WTC11 (cell line): ENCODE measurements around the gene OGFR. TPM values are rescaled to one million over a fixed set of nuclear protein-coding genes. Genes with fewer than 3 reads are reported as not detected.
A peak's percentile ranks its signal among the peaks of the same experiment; 100 is the strongest.

Source experiments
- ATAC-seq: fragments of 200-7000 bp; cut with Tn5 transposase; 2 replicates; pipeline ENCODE4 v1.10.0; 2021; ENCODE audit warnings: mild to moderate bottlenecking, moderate library complexity
- CTCF ChIA-PET: fragments of 300-600 bp; sonication (Branson Sonifier 250); formaldehyde crosslinking; loops from one replicate; lab custom pipeline; 2021; ENCODE audit warnings: antibody characterized with exemption; lab: Charles Lee
- POLR2A ChIA-PET: fragments of 350-600 bp; sonication (Branson Sonifier 250); formaldehyde crosslinking; loops from one replicate; lab custom pipeline; 2021; ENCODE audit warnings: antibody characterized with exemption; lab: Charles Lee
- DNase-seq: peaks from one replicate; pipeline ENCODE4 v3.0.0; 2021; ENCODE audit warnings: low spot score
- H3K27ac Mint-ChIP-seq: 2 replicates; pipeline ENCODE4 v1.8.0; 2021; ENCODE audit warnings: mixed read lengths
- H3K27me3 Mint-ChIP-seq: 2 replicates; pipeline ENCODE4 v1.8.0; 2021; ENCODE audit warnings: low read depth, mild to moderate bottlenecking, moderate library complexity, mixed read lengths
- H3K36me3 Mint-ChIP-seq: 2 replicates; pipeline ENCODE4 v1.8.0; 2021; ENCODE audit warnings: mixed read lengths
- H3K4me1 Mint-ChIP-seq: 2 replicates; pipeline ENCODE4 v1.8.0; 2022; ENCODE audit warnings: mixed read lengths
- H3K4me3 Mint-ChIP-seq: 2 replicates; pipeline ENCODE4 v1.8.0; 2021; ENCODE audit warnings: mild to moderate bottlenecking, moderate library complexity, mixed read lengths
- H3K9me3 Mint-ChIP-seq: 2 replicates; pipeline ENCODE4 v1.8.0; 2021; ENCODE audit warnings: mixed read lengths
- EMX1 ChIP-seq: fragments of 250-450 bp; sonication (Bioruptor Pico); IDR thresholded peaks from 2 replicates; pipeline ENCODE4 v1.8.0; 2021; ENCODE audit warnings: mild to moderate bottlenecking
- GABPB1 ChIP-seq: sonication (generic); formaldehyde crosslinking; IDR thresholded peaks from 2 replicates; pipeline ENCODE4 v1.8.1; 2023; ENCODE audit warnings: mild to moderate bottlenecking, missing genetic modification reagents
- GRHL2 ChIP-seq: fragments of 250-450 bp; sonication (Bioruptor Pico); IDR thresholded peaks from 2 replicates; pipeline ENCODE4 v1.8.0; 2022; ENCODE audit warnings: mild to moderate bottlenecking, moderate library complexity; ENCODE audit not compliant: insufficient replicate concordance, severe bottlenecking
- JUN ChIP-seq: sonication (generic); formaldehyde crosslinking; IDR thresholded peaks from 2 replicates; pipeline ENCODE4 v1.8.0; 2023; ENCODE audit warnings: mild to moderate bottlenecking, missing genetic modification reagents
- MXD4 ChIP-seq: fragments of 250-450 bp; sonication (Bioruptor Pico); IDR thresholded peaks from 2 replicates; pipeline ENCODE4 v1.8.0; 2021; ENCODE audit warnings: mild to moderate bottlenecking, moderate library complexity, borderline replicate concordance
- OVOL2 ChIP-seq: fragments of 250-450 bp; sonication (Bioruptor Pico); IDR thresholded peaks from 2 replicates; pipeline ENCODE4 v1.9.0; 2021; ENCODE audit warnings: mild to moderate bottlenecking, borderline replicate concordance
- PREB ChIP-seq: sonication (generic); formaldehyde crosslinking; IDR thresholded peaks from 2 replicates; pipeline ENCODE4 v1.8.1; 2022; ENCODE audit warnings: mild to moderate bottlenecking, missing genetic modification reagents, moderate library complexity, borderline replicate concordance
- SMAD4 ChIP-seq: sonication (generic); formaldehyde crosslinking; IDR thresholded peaks from 2 replicates; pipeline ENCODE4 v1.8.0; 2022; ENCODE audit warnings: mild to moderate bottlenecking, missing genetic modification reagents
- TCF7 ChIP-seq: sonication (generic); formaldehyde crosslinking; IDR thresholded peaks from 2 replicates; pipeline ENCODE4 v1.8.0; 2022; ENCODE audit warnings: mild to moderate bottlenecking, low read depth, missing genetic modification reagents, moderate library complexity
- total RNA-seq: library from RNA; stranded (reverse); gene quantifications from 3 replicates; pipeline ENCODE4 v1.2.3, GENCODE V29; 2021
- TF ChIP-seq, protein P1 (sequence below): sonication (generic); formaldehyde crosslinking; IDR thresholded peaks from 2 replicates; pipeline ENCODE4 v1.8.0; 2022; ENCODE audit warnings: missing genetic modification reagents
- TF ChIP-seq, protein P2 (sequence below): fragments of 200-600 bp; IDR thresholded peaks from 2 replicates; pipeline ENCODE4 v1.8.0; 2022; ENCODE audit warnings: antibody characterized with exemption
- TF ChIP-seq, protein P3 (sequence below): fragments of 250-450 bp; sonication (Bioruptor Pico); IDR thresholded peaks from 2 replicates; pipeline ENCODE4 v1.9.0; 2021; ENCODE audit warnings: mild to moderate bottlenecking
- TF ChIP-seq, protein P4 (sequence below): sonication (generic); formaldehyde crosslinking; IDR thresholded peaks from 2 replicates; pipeline ENCODE4 v1.8.1; 2022; ENCODE audit warnings: low read depth, missing genetic modification reagents, borderline replicate concordance
- TF ChIP-seq, protein P5 (sequence below): sonication (generic); formaldehyde crosslinking; IDR thresholded peaks from 2 replicates; pipeline ENCODE4 v1.8.1; 2023; ENCODE audit warnings: mild to moderate bottlenecking, missing genetic modification reagents
- TF ChIP-seq, protein P6 (sequence below): sonication (generic); formaldehyde crosslinking; IDR thresholded peaks from 2 replicates; pipeline ENCODE4 v1.8.0; 2022; ENCODE audit warnings: mild to moderate bottlenecking, missing genetic modification reagents

The OGFR gene
- total RNA-seq, 1 experiment from 2014 or later = 43.3 TPM

- TF ChIP-seq GABPB1 = no peak
- TF ChIP-seq, protein P1, sequence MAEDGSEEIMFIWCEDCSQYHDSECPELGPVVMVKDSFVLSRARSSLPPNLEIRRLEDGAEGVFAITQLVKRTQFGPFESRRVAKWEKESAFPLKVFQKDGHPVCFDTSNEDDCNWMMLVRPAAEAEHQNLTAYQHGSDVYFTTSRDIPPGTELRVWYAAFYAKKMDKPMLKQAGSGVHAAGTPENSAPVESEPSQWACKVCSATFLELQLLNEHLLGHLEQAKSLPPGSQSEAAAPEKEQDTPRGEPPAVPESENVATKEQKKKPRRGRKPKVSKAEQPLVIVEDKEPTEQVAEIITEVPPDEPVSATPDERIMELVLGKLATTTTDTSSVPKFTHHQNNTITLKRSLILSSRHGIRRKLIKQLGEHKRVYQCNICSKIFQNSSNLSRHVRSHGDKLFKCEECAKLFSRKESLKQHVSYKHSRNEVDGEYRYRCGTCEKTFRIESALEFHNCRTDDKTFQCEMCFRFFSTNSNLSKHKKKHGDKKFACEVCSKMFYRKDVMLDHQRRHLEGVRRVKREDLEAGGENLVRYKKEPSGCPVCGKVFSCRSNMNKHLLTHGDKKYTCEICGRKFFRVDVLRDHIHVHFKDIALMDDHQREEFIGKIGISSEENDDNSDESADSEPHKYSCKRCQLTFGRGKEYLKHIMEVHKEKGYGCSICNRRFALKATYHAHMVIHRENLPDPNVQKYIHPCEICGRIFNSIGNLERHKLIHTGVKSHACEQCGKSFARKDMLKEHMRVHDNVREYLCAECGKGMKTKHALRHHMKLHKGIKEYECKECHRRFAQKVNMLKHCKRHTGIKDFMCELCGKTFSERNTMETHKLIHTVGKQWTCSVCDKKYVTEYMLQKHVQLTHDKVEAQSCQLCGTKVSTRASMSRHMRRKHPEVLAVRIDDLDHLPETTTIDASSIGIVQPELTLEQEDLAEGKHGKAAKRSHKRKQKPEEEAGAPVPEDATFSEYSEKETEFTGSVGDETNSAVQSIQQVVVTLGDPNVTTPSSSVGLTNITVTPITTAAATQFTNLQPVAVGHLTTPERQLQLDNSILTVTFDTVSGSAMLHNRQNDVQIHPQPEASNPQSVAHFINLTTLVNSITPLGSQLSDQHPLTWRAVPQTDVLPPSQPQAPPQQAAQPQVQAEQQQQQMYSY (CRISPR knock-in tag) = no peak
- TF ChIP-seq, all 79 proteins: peak for 0
Observed at GRCh38 chr20:62807444-62808210, 3.0 kb downstream of the OGFR start (continued).

GRCh38 chr20:62808211-62808865, 3.7 kb downstream of the OGFR start:
- Mint-ChIP-seq H3K36me3 (peaks cover 3% of the 10 kb centered on the region; the same call in 1 of the 2 replicates), H3K9me3 (no peaks in the 10 kb centered on the region), H3K27ac (0 out of 2 replicates have a peak overlapping the region, but pooled peaks have one; percentile 45), H3K4me1 (peaks cover 11% of the 10 kb centered on the region), H3K4me3 (no peak overlapping the region), H3K27me3 (peaks cover 7% of the 10 kb centered on the region; the same call in 1 of the 2 replicates)
- peak; percentile 88 for DNase-seq
- ChIA-PET CTCF (interaction anchor here (0.6 to 2.9 kb wide), 10 partner anchors 8 to 252 kb away, joined by 3 to 17 read pairs (median 6); partner anchors contain the start of genes COL9A3 and MRGBP), POLR2A (no interaction called here)
- peak; percentile 73 for ATAC-seq
- TF ChIP-seq MXD4 (CRISPR knock-in tag) (no peak), OVOL2 (CRISPR knock-in tag) (no peak), PREB (CRISPR knock-in tag) (no peak), GRHL2 (CRISPR knock-in tag) (no peak)
- TF ChIP-seq, protein P2, sequence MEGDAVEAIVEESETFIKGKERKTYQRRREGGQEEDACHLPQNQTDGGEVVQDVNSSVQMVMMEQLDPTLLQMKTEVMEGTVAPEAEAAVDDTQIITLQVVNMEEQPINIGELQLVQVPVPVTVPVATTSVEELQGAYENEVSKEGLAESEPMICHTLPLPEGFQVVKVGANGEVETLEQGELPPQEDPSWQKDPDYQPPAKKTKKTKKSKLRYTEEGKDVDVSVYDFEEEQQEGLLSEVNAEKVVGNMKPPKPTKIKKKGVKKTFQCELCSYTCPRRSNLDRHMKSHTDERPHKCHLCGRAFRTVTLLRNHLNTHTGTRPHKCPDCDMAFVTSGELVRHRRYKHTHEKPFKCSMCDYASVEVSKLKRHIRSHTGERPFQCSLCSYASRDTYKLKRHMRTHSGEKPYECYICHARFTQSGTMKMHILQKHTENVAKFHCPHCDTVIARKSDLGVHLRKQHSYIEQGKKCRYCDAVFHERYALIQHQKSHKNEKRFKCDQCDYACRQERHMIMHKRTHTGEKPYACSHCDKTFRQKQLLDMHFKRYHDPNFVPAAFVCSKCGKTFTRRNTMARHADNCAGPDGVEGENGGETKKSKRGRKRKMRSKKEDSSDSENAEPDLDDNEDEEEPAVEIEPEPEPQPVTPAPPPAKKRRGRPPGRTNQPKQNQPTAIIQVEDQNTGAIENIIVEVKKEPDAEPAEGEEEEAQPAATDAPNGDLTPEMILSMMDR = peak; percentile 89
- TF ChIP-seq, protein P3, sequence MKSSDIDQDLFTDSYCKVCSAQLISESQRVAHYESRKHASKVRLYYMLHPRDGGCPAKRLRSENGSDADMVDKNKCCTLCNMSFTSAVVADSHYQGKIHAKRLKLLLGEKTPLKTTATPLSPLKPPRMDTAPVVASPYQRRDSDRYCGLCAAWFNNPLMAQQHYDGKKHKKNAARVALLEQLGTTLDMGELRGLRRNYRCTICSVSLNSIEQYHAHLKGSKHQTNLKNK (CRISPR knock-in tag) = no peak

DNA sequence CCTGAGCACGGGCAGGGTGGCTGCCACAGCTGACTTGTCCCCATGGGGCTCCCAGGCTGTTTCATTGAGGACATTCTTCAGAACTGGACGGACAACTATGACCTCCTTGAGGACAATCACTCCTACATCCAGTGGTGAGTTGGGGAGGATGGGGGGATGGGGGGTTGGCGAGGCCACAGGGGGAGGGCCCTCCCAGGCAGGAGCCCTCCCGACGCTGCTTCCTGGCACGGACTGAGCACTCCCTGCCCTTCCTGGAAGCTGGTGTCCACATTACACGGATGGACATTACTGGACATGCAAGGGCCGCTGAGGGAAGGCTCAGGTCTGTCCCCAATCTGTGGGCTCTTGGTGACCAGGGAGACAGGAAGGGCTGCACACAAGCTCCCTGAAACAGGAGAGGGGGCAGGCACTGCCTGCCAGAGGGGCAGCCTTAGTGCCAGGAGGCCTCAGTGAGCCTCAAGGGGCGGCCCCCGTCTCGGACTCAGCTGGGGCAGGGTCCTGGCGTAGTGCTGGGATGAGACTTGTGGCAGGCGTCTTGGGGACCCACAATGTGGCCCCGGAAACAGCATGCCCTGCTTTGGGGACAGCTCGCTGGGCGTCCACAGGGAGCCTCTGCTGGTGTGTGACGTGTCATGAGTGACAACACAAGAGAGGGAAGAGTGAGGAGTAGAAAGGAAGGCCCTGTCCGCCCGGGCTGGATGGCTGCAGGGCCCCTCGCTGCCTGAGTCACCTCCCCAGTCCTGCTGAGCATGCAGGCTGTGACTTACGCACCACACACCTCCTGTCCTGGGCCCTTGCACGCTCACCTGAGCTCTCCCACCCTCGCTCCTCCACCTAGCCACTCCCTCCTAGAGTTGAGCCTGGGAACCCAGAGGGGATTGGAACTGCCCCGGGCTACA, 5.1 kb downstream of the OGFR start:
- CTCF ChIA-PET = interaction anchor here (0.6 to 2.9 kb wide), 6 partner anchors 13 to 325 kb away, joined by 3 to 17 read pairs (median 4); partner anchors contain the start of gene MRGBP
- peaks cover 6% of the 10 kb centered on the region for H3K4me1 Mint-ChIP-seq
- POLR2A ChIA-PET = no interaction called here
- ATAC-seq (no peak), DNase-seq (no peak)
- H3K9me3 Mint-ChIP-seq = no peaks in the 10 kb centered on the region
- no peaks in the 10 kb centered on the region for H3K27me3 Mint-ChIP-seq
- H3K36me3 Mint-ChIP-seq = peaks cover 3% of the 10 kb centered on the region; the same call in 1 of the 2 replicates
- no peak overlapping the region for H3K27ac Mint-ChIP-seq
- no peak overlapping the region for H3K4me3 Mint-ChIP-seq
- TF ChIP-seq TCF7 (CRISPR knock-in tag) (no peak), EMX1 (CRISPR knock-in tag) (no peak), MXD4 (CRISPR knock-in tag) (no peak), SMAD4 (CRISPR knock-in tag) (no peak), JUN (CRISPR knock-in tag) (no peak)
- TF ChIP-seq, protein P4, sequence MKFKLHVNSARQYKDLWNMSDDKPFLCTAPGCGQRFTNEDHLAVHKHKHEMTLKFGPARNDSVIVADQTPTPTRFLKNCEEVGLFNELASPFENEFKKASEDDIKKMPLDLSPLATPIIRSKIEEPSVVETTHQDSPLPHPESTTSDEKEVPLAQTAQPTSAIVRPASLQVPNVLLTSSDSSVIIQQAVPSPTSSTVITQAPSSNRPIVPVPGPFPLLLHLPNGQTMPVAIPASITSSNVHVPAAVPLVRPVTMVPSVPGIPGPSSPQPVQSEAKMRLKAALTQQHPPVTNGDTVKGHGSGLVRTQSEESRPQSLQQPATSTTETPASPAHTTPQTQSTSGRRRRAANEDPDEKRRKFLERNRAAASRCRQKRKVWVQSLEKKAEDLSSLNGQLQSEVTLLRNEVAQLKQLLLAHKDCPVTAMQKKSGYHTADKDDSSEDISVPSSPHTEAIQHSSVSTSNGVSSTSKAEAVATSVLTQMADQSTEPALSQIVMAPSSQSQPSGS (CRISPR knock-in tag) = no peak
- TF ChIP-seq, protein P5, sequence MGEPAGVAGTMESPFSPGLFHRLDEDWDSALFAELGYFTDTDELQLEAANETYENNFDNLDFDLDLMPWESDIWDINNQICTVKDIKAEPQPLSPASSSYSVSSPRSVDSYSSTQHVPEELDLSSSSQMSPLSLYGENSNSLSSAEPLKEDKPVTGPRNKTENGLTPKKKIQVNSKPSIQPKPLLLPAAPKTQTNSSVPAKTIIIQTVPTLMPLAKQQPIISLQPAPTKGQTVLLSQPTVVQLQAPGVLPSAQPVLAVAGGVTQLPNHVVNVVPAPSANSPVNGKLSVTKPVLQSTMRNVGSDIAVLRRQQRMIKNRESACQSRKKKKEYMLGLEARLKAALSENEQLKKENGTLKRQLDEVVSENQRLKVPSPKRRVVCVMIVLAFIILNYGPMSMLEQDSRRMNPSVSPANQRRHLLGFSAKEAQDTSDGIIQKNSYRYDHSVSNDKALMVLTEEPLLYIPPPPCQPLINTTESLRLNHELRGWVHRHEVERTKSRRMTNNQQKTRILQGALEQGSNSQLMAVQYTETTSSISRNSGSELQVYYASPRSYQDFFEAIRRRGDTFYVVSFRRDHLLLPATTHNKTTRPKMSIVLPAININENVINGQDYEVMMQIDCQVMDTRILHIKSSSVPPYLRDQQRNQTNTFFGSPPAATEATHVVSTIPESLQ (CRISPR knock-in tag) = no peak
- TF ChIP-seq, protein P6, sequence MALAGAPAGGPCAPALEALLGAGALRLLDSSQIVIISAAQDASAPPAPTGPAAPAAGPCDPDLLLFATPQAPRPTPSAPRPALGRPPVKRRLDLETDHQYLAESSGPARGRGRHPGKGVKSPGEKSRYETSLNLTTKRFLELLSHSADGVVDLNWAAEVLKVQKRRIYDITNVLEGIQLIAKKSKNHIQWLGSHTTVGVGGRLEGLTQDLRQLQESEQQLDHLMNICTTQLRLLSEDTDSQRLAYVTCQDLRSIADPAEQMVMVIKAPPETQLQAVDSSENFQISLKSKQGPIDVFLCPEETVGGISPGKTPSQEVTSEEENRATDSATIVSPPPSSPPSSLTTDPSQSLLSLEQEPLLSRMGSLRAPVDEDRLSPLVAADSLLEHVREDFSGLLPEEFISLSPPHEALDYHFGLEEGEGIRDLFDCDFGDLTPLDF = no peak
- TF ChIP-seq, protein P3 (CRISPR knock-in tag) = no peak
